Measurements from ENCODE around the gene BNC2.
A peak's percentile ranks its signal among the peaks of the same experiment; 100 is the strongest.

The BNC2 gene

GRCh38 chr9:16735001-16735400, 135.5 kb downstream of the BNC2 start:
- H3K4me3 Mint-ChIP-seq = no peak overlapping the region
- no peaks in the 10 kb centered on the region for H3K9me3 Mint-ChIP-seq
- no peaks in the 10 kb centered on the region for H3K4me1 Mint-ChIP-seq
- no peaks in the 10 kb centered on the region for H3K36me3 Mint-ChIP-seq (ENCODE audit: low read depth)
- no peak for DNase-seq
- H3K27me3 Mint-ChIP-seq = peaks cover 1% of the 10 kb centered on the region
- no peak overlapping the region for H3K27ac Mint-ChIP-seq
- no peak for ATAC-seq

GRCh38 chr9:16732546-16732945, 137.9 kb downstream of the BNC2 start:
- no peaks in the 10 kb centered on the region for H3K36me3 Mint-ChIP-seq (ENCODE audit: low read depth)
- no peak for ATAC-seq
- H3K27me3 Mint-ChIP-seq = peaks cover 21% of the 10 kb centered on the region

DNA sequence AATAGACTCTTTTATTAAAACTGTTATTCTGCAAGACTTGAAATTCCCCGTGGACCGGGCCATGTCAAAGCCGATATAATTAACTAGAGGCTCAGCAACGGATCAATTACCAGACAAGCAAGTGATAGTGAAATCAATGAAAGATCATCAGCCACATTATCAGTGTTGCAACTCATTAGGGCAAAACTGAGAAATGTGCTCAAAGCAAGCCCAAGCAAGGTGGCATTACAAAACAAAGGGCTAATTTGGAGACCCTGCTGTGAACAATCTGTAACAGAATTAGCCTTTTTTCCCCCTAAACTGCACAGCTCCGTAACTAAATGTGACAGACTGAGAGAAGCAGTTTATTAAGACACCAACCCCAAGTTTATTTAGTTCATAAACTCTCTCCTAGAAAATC, 140.3 kb downstream of the BNC2 start:
- Mint-ChIP-seq H3K9me3 (no peaks in the 10 kb centered on the region), H3K27me3 (peaks cover 42% of the 10 kb centered on the region), H3K27ac (no peak overlapping the region), H3K36me3 (ENCODE audit: low read depth) (no peaks in the 10 kb centered on the region), H3K4me3 (no peak overlapping the region), H3K4me1 (no peaks in the 10 kb centered on the region)
- ATAC-seq (no peak), DNase-seq (no peak)

More at GRCh38 chr9:16732546-16732945, 137.9 kb downstream of the BNC2 start:
- DNase-seq = no peak
- Mint-ChIP-seq H3K4me3 (no peak overlapping the region), H3K4me1 (no peaks in the 10 kb centered on the region), H3K9me3 (no peaks in the 10 kb centered on the region), H3K27ac (no peak overlapping the region)

- no peak for DNase-seq
- ATAC-seq = no peak
- no peak overlapping the region for H3K4me3 Mint-ChIP-seq
- no peaks in the 10 kb centered on the region for H3K36me3 Mint-ChIP-seq (ENCODE audit: low read depth)
- H3K4me1 Mint-ChIP-seq = no peaks in the 10 kb centered on the region
- H3K9me3 Mint-ChIP-seq = no peaks in the 10 kb centered on the region
- H3K27me3 Mint-ChIP-seq = peaks cover 45% of the 10 kb centered on the region
- H3K27ac Mint-ChIP-seq = no peak overlapping the region
These were observed 140.8 kb downstream of the BNC2 start for GRCh38 chr9:16729651-16730050.

GRCh38 chr9:16728137-16728508, 142.3 kb downstream of the BNC2 start:
- Mint-ChIP-seq H3K4me1 (no peaks in the 10 kb centered on the region), H3K27ac (no peak overlapping the region), H3K9me3 (no peaks in the 10 kb centered on the region), H3K36me3 (ENCODE audit: low read depth) (no peaks in the 10 kb centered on the region), H3K27me3 (peaks cover 50% of the 10 kb centered on the region), H3K4me3 (no peak overlapping the region)
- ATAC-seq (no peak), DNase-seq (no peak)

DNA sequence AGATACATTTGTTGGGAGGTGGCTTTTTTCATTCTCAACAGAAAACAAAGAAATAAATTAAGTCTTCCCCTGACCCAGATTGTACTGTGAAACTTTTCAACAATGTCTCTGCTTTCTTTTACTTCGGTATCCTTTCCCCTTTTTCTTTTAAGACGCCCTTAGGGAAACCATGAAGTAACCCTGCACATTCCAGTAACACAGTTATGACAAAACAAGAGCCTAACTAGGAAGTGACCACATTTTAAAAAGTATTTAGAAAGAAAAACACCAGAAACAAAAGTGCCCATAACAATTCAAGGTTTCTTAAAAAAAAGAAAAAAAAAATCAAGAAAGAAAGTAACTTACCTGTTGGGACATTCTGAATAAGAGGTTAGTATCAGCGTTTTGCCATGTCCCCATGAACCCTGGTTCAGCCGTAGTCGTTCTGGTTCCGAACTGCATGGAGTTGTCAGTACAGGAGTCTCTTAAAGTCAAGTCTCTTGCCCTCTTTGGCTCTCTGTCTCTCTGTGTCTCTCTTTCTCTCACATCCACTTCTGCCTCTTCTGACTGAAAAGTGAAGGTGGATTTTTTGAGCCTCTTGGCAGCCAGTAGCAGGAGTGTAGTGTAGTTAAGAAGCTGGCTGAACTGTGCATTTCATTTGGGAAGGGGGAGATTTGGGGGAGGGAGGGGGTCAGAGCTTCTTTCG, 142.9 kb downstream of the BNC2 start:
- Mint-ChIP-seq H3K27me3 (peaks cover 50% of the 10 kb centered on the region), H3K4me3 (peak overlapping the region; percentile 11), H3K4me1 (no peaks in the 10 kb centered on the region), H3K27ac (no peak overlapping the region), H3K9me3 (no peaks in the 10 kb centered on the region), H3K36me3 (ENCODE audit: low read depth) (no peaks in the 10 kb centered on the region)
- ATAC-seq (no peak), DNase-seq (no peak)

- Mint-ChIP-seq H3K36me3 (ENCODE audit: low read depth) (no peaks in the 10 kb centered on the region), H3K27me3 (peaks cover 50% of the 10 kb centered on the region), H3K4me1 (no peaks in the 10 kb centered on the region), H3K27ac (no peak overlapping the region), H3K4me3 (peak overlapping the region; percentile 11), H3K9me3 (no peaks in the 10 kb centered on the region)
- peak; percentile 2 for DNase-seq
- peak; percentile 43 for ATAC-seq
These were observed 143.6 kb downstream of the BNC2 start for GRCh38 chr9:16726718-16727451.

GRCh38 chr9:16726029-16726428, 144.4 kb downstream of the BNC2 start:
- Mint-ChIP-seq H3K27ac (no peak overlapping the region), H3K27me3 (peaks cover 50% of the 10 kb centered on the region), H3K4me1 (no peaks in the 10 kb centered on the region), H3K36me3 (ENCODE audit: low read depth) (no peaks in the 10 kb centered on the region), H3K4me3 (no peak overlapping the region), H3K9me3 (no peaks in the 10 kb centered on the region)
- DNase-seq = no peak
- ATAC-seq = no peak

- Mint-ChIP-seq H3K4me3 (no peak overlapping the region), H3K27me3 (peaks cover 49% of the 10 kb centered on the region), H3K36me3 (ENCODE audit: low read depth) (no peaks in the 10 kb centered on the region), H3K4me1 (no peaks in the 10 kb centered on the region), H3K9me3 (no peaks in the 10 kb centered on the region), H3K27ac (no peak overlapping the region)
- no peak for ATAC-seq
- DNase-seq = no peak
These were observed 145.4 kb downstream of the BNC2 start for GRCh38 chr9:16725066-16725465.

DNA sequence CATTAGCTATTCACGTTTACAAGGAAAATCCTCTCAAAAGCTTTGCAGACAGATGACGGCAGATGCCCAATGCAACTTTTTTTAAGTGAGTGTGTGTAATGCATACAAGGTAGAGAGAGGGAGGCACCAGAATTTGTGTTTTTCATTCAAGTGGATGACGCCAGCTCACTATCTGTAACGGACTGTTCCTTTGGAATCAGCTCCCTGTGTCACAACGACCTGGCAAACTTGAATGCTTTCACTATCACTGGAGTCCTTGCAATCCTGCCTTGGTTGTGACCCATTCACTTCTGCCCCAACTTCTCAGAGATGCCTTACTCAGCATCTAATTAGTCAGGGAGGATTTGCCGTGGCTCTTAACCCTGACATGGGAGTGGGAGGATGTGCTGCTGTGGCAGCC, 148.5 kb downstream of the BNC2 start:
- H3K4me3 Mint-ChIP-seq = no peak overlapping the region
- DNase-seq = no peak
- no peaks in the 10 kb centered on the region for H3K4me1 Mint-ChIP-seq
- no peak overlapping the region for H3K27ac Mint-ChIP-seq
- no peak for ATAC-seq
- H3K9me3 Mint-ChIP-seq = no peaks in the 10 kb centered on the region
- H3K27me3 Mint-ChIP-seq = peaks cover 25% of the 10 kb centered on the region
- no peaks in the 10 kb centered on the region for H3K36me3 Mint-ChIP-seq (ENCODE audit: low read depth)

- peaks cover 12% of the 10 kb centered on the region for H3K27me3 Mint-ChIP-seq
- no peaks in the 10 kb centered on the region for H3K36me3 Mint-ChIP-seq (ENCODE audit: low read depth)
- H3K27ac Mint-ChIP-seq = no peak overlapping the region
- no peak overlapping the region for H3K4me3 Mint-ChIP-seq
- ATAC-seq (no peak), DNase-seq (no peak)
- no peaks in the 10 kb centered on the region for H3K9me3 Mint-ChIP-seq
- H3K4me1 Mint-ChIP-seq = no peaks in the 10 kb centered on the region
These were observed 150.1 kb downstream of the BNC2 start for GRCh38 chr9:16720386-16720785.

DNA sequence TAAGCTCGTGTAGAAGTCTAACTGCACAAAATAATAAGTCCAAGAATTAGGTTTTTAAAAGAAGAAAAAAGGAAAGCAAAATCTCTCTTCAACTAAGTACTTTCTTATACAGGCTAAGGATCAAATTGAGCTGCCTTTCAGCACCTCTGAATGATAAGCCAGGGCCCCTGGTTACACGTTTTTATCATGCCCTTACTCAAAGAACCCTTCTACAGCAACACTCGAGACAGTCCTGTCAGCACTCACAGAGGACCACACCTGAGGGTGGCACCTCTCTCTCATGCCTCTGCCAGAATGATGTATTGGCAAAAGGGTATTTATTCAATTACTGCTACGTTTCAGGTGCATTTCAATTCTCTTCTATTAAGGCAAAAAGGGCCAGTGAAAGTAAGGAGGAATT, 150.5 kb downstream of the BNC2 start:
- H3K36me3 Mint-ChIP-seq (ENCODE audit: low read depth) = no peaks in the 10 kb centered on the region
- ATAC-seq = no peak

GRCh38 chr9:16718952-16719351, 151.5 kb downstream of the BNC2 start:
- no peak for DNase-seq
- H3K4me3 Mint-ChIP-seq = no peak overlapping the region
- H3K36me3 Mint-ChIP-seq (ENCODE audit: low read depth) = no peaks in the 10 kb centered on the region
- peaks cover 4% of the 10 kb centered on the region for H3K27me3 Mint-ChIP-seq
- no peaks in the 10 kb centered on the region for H3K4me1 Mint-ChIP-seq
- no peak for ATAC-seq
- H3K9me3 Mint-ChIP-seq = no peaks in the 10 kb centered on the region
- no peak overlapping the region for H3K27ac Mint-ChIP-seq

More for the DNA sequence above, 150.5 kb downstream of the BNC2 start:
- Mint-ChIP-seq H3K4me3 (no peak overlapping the region), H3K9me3 (no peaks in the 10 kb centered on the region), H3K27me3 (peaks cover 7% of the 10 kb centered on the region), H3K4me1 (no peaks in the 10 kb centered on the region), H3K27ac (no peak overlapping the region)
- no peak for DNase-seq

- Mint-ChIP-seq H3K4me1 (no peaks in the 10 kb centered on the region), H3K27me3 (peaks cover 2% of the 10 kb centered on the region), H3K36me3 (ENCODE audit: low read depth) (no peaks in the 10 kb centered on the region), H3K27ac (no peak overlapping the region), H3K4me3 (no peak overlapping the region), H3K9me3 (no peaks in the 10 kb centered on the region)
- DNase-seq = no peak
- ATAC-seq = no peak
These were observed 152.2 kb downstream of the BNC2 start for GRCh38 chr9:16718296-16718695.

- ATAC-seq = no peak
- Mint-ChIP-seq H3K27ac (no peak overlapping the region), H3K27me3 (peaks cover 2% of the 10 kb centered on the region), H3K36me3 (ENCODE audit: low read depth) (no peaks in the 10 kb centered on the region), H3K4me3 (no peak overlapping the region), H3K4me1 (no peaks in the 10 kb centered on the region), H3K9me3 (no peaks in the 10 kb centered on the region)
- DNase-seq = no peak
These were observed 153.9 kb downstream of the BNC2 start for GRCh38 chr9:16716601-16717000.
